CD4-positive, alpha-beta T cell treated with Interleukin-15 for 4 hours (primary cell): ENCODE data around the gene KCND3.

Experiments used
- DNase-seq: peaks from one replicate; pipeline ENCODE4 v3.0.0-alpha.2; 2020; ENCODE audit warnings: low spot score

KCND3 gene

DNA sequence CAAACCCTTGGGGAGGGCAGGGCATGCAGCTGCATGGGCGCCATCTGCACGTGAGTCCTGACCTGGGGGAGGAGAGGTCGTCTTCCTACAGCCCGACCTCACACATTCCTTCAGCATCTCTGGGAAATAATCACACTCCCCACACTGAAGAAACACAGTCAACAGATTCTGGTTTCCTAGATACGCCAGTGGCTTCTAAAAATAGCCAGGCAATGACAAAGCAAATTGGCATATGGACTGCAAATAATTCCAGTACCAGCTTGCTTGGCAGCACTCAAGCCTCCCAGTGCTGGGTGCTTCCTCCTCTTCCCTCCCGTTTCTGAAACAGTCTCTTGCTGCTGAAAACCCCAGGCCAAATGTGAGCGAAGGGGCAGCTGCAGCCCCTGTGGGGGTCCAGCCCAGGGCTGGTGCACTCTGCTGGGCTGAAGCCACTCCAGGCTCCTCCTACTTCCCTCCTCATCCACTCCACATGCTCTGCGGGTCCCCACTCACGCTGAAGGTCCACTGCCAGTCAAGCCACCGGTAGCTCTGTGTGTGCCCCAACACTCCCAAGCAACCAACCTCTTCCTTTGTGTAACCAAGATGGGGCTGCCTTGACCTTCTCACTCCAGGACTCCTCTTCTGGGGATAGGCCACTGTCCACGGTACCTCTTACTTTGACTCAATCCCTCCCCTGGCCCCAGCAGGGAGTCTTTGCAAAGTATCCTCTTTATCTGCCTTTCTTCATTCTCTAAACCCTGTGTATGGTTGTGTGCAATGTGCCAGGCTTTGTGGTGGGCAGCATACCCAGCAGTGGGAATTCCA is 69.0 kb downstream of the KCND3 start:
- no peak for DNase-seq

DNA sequence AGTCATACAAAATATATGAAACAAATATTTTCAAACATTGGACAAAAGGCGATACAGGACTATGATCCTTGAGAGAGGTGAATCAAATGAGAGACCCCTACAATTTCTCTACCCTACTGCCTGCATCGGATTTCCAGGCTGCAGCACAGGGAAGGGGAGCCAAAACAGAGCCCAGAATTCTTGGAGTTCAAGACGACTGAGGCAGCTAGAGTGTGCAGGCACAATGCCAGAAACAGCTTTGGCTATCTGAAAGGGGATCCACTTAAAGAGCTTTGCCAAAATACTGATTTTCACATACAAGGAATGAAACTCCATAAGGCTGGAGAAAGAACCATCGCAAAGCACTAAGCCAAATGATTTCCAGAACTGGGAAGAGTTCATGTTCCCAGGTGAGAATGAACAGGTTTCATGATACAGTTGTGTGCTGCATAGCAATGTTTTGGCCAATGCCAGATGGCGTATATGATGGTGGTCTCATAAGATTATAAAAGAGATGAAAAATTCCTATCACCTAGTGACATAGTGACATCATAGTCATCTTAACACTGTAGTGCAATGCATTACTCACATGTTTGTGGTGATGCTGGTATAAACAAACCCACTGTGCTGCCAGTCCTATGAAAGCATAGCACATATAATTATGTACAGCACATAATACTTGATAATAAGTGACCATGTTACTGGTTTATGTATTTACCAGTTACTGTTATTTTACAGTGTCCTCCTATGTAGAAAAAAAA is 77.5 kb downstream of the KCND3 start:
- no peak for DNase-seq

DNA sequence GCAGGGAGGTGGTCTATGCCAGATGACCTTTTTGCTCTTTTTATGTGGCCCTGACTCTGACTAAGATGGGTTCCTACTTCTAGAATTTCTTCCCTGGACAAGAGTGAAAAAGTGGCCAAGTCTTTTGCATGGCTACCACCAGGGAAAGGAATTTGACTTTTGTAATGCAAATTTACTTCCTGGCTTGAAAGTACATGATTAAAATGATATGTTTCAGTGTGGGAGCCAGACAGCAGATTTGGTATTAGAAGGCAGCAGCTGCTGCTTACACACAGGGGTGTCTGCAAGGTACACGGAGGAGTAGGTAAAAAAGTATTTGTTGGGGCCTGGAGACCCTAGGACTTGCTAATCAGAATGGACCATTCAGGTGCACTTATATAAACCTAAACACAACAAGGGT is 78.4 kb downstream of the KCND3 start:
- DNase-seq, result no peak

DNA sequence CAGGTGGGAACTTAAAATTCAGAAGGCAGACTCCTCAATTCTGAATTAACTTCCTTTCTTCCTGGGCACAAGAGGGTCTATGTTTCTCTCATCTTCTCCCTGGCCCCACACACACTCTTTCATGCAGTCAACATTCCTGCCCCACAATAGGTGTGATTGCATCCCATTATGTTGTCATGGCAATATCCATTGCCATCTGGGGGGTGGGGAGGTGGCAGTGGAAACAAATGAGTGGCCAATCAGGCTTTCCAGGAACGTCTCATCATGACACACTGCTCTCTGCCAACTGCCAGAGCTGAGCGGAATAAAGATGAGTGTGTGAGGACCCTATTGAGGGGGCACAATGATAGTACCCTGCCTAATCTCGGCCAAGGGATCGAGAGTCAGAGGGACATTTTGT is 80.4 kb downstream of the KCND3 start:
- DNase-seq, result no peak

DNA sequence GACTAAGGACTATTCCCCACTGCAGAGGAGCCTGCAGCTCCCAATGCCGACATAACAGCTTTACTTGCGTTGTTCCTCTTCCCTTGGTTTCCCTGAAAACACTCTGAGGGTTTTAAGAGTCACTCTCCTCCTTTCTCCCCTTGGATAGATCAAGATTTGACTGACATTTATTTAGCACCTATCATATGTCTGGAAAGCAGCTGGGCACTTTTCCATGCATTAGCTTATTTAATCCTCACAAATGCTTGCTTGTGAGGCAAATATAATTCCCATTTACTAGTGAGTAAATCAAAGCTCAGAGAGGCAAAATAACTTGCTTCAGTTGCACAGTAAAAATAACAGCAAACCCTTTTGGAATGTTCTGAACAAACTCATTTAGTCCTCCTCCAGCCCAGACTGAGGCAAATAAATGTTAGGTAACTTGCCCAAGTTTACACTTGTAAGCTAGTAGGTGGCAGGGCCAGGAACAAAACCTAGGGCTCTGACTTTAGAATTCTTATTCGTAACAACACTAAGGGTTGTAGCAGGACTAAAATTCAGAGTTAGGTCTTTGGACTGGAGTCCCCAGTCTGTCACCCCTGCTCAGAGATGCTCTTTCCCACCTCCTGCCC is 81.4 kb downstream of the KCND3 start:
- no peak for DNase-seq

DNA sequence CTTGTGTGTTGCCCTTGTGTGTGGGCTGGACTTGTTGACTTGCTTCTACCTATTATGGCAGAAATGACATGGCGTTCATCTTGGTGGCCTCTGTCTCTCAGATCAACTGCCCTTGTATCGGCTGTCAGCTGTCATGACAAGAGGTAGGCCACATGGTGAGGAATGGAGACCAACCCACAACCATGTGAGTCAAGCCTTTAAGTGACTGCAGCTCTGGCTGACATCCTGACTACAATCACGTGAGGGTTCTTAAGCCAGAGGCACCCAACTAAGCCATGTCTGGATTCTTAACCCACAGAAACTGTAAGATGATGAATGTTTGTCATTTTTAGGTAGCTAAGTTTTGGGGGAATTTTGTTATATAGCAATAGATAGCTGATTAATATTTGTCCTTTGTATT is 82.1 kb downstream of the KCND3 start:
- no peak for DNase-seq

DNA sequence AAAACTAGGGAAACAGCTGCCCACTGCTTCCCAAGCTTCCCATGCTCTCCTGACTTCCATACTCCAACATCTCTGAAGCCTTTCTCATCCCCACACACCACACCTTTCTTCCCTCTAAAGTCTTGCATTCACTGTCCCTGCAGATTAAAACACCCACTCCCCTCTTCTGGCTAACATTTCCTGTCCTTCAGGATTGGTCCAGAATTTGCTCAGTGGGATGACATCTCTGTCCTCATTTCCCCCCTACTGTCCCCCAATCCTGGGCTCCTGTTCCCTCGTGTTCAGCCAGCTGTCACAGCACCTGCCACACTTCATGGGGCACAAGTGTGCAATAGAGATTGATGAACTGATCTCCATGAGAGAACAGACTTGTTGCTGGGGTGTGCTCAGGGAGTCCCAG is 82.7 kb downstream of the KCND3 start:
- DNase-seq, result no peak

DNA sequence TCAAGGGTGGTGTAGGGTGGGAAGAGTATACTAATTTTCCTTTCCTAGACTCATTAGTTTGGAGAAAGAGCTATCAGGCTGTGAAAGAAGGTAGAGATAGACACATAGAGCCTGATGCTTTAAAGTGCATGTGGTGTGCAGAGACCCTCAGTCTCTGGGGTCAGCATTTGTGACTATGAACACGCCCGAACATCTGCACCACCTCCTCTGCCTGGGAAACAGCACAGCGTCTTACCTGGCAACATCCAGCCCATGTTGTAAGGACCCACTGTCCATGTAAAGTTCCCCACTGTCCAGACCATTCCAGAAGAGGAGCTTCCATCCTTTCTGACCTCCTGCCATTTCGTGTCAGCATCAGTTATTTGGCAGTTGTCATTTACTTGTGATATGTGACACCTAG is 83.4 kb downstream of the KCND3 start:
- DNase-seq, result no peak

DNA sequence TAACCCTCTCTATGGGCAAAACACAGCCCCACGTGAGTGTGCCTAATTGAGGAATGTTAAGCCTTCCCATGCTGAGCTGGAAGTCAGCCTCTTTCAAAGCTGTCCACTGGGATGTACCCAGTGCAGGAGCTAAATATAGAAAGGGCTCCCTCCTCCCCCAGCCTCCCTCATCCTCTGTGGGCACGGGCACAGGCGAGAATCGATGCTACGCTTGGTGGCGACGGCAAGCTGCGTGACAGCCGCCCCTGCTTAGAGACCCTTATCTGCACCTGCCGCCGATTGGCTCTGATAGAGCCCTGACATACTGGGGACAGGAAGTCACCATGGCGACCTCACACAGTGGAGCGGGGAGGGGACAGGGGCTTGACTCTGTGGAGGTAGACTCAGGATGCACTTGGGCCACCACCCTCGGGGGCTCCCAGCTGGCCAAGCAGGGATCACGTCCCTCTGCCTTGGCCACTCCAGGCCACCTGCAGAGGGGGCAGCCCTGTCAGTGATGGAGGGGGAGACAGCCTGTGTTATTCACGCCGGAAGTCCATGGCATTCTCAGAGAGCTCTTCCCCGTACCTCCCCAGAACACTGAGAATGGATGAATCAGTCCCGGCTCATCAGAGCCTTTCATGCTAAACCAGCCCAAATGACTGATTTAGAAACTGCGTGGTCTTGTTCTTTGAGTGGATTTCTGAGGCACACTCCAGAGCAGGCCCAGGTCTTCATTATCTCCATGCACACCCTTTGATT is 84.8 kb downstream of the KCND3 start:
- no peak for DNase-seq

DNA sequence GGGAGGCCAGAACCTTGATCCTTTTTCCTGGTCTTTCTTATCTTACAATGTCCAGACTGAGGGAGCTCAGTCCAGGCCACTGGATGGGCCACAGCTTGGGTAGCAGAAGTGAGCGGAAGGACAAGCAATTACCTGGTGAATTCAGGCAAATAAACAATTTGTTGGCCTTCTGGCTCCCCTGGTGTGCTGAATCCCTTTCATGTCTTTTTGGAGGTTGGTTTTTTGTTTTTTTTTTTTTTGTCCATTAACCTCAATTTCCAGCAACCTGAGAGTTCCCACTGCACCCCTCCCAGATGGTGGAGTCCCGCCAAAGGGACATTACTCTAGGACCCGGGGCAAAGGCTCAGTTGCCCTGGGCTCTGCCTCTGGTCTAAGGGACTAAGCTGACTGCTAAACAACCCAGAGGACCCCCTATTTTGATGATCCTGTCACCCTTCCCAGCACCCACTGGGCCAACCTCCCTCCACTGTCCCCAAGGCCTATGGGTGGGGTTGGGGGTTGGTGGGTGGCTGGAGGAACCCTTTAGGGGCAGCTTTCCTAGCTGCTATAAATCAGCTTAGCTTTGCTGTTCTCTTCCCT is 85.5 kb downstream of the KCND3 start:
- no peak for DNase-seq

DNA sequence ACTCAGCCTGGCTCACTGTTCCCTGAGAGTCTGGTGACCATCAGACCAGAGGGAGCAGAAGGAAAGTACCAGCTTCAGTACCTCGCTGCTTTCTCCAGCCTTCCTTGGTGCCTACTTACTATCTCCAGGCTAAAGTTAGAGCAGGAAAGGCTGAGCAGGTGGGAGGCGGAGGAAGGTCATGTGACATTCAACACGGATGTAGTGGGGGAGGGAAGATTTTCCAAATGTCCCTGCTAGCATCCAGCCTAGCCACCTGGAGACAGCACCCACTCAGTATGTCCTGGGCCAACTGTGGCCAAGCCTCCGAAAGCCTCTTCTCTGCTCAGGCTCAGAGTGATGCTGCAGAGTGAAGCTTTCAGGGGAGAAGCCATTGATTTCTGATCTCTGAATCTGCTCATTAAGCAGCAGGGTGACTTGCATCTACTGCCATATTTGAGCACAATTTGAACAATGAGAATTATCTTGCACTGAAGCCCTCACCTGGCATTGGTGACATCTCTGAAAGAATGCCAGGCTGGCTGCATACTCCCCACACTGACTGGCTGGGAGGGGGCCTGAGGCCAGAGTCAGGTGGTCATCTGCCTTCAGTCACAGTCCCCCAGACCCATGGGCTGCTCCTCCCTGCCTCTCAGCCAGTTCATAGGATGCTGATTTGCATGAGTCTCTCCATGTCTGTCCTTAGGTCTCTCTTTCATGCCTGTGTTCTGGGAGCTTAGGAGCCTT is 86.2 kb downstream of the KCND3 start:
- no peak for DNase-seq

DNA sequence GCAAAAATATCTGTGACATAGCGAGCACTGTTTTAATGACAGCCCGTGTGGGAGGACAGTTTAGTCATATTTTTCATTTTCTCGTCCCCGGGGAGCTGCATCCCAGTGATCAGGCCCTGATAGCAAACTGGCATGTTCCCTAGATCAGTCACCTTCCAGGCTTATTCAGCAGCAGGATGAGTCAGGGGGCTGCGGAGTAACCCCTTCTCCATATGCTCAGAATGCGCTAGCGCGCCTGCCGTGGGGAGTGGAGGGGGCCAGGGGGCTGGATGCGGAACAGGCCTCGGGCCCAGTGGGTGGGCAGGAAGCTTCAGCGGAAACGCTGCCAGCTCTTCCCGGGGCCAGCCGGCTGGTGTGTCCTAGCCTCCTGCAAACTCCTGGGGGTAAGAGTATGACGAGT is 94.0 kb downstream of the KCND3 start:
- no peak for DNase-seq

DNA sequence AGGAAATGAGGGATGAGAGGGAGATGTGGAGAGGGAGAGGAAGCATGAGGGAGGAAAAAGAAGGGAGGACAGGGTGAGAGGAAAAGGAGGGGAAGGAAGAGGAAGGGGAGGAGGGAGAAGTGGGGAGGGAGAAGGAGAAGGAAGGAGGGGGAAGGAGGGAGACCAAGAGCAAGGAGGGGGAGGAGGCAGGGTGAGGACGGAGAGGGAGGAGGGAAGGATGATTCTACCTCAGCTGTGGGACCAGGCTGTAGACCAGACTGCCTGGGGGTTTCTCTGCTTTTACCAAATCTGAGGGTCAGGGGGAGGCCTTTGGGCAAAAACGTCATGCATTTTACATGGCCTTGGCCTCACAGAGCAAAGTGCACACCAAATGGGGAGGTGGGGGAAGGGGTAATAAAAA is 94.5 kb downstream of the KCND3 start:
- no peak for DNase-seq

DNA sequence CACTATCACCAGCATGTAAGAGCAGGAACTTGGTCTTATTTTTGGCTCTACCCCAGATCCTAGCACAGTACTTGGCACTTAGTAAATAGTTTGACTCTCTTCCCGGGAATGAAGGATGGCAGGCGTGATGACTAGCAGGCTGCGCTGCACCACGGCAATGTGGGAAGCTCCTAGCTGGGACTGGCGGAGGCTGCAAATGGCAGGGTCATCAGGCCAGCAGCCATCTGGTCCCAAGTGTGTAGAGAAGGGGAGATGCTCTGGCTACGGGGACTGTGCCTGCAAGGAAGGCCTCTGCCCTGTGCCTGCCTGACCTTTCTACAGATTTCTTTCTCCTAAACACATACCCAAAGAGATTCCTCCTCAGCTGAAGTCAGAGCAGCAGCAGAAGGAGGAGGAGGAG is 95.0 kb downstream of the KCND3 start:
- no peak for DNase-seq

DNA sequence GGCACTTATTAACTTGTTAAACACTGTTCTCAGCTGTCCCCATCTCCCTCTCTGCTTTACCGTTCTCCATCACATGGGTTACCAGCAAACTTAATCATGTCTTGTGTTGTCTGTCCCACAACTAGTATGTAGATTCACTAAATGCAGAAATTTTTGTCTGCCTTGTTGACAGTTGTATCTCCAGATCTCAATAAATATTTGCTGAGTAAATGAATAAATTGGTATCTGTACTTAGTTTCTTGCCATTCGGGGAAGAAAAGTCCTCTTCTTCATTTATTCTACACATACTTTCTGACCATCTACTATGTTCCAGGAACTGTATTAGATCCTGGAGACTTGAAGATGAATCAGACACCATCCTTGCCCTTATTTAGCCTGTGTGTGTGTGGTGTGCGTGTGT is 97.9 kb downstream of the KCND3 start:
- DNase-seq, result no peak

DNA sequence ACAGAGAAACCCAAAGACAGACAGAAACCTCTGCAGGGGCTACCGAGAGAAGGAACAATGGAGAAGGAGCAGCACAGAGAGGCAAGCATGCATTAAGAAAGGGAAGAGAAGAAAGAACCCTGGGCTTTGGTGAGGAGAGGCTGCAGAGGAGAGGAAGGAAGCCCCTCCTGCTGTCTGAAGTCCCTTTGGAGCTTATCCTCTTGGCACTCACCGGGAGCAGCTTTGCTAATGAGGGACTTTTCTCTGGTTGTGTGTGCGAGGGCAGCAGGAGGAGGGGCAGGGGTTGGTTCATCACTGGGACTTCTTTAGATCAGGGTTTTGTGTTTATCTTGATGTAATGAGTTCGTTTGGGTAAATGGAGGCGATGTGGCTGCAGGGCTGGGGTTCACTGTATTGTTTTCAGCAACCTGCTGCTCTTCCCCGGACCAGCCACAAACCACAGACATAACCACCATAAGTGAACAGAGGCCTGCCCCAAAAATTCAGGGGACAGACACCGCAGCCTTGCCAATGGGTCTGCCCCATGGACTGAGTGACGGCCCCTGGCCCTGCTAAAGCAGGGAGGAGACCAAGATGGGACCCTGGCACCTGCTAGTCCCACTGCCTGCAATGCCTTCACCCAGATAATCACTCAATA is 100.6 kb downstream of the KCND3 start:
- no peak for DNase-seq

DNA sequence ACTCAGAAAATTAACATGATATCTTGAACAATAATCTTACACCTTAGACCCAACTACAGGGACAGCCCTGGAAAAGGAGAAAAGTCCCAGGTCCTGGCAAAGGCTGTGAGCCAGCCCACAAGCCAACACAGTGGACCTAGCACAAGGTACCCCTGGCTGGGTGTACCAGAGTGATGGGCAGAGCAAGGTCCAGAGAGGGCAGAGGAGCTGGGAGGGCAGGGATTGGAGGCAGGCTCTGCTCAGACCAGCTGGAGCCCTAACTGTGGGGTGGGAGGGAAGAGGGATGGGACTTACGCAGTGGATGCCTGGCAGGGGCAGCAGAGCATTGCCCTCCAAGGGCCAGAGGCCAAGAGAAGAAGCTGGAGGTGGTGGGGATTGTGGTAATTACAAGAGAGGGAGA is 101.6 kb downstream of the KCND3 start:
- DNase-seq, result no peak

DNA sequence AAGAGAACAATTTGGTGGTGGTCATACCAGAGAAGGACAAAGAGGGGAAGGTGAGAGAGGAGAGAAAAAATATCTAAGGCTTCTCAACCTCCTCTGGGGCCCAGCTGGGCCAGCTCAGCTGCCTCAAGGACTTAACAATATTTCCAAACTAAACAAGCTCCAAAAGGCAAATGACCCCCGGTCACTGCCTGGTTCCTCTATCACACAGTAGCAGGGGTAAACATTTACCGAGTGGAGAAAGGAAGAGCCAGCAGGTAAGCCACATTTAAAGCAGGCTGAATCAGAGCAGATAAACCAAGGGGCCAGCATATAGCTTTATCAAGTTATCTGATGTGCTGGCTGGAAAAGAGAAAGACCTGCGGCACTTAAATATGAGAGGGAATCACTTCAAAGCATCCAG is 102.1 kb downstream of the KCND3 start:
- DNase-seq, result no peak

DNA sequence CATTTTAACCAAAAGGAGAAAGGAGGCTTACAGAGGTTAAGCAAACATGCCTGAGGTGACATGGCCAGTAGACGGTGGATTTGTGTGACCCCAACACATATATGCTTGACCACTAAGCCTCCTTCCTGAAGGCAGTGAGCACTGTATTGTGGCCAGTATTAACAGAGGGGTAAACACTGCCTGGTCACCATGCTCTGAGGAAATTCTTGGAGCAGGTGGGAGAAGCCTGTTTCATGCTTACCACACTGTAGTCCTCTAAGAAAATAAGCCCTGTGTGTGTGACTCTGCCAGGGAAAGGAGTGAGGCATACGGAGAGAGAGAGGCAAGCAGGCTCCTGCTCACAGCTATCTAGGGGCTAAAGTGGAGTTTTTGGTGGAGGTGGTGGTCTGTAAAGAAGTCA is 102.7 kb downstream of the KCND3 start:
- DNase-seq, result no peak

DNA sequence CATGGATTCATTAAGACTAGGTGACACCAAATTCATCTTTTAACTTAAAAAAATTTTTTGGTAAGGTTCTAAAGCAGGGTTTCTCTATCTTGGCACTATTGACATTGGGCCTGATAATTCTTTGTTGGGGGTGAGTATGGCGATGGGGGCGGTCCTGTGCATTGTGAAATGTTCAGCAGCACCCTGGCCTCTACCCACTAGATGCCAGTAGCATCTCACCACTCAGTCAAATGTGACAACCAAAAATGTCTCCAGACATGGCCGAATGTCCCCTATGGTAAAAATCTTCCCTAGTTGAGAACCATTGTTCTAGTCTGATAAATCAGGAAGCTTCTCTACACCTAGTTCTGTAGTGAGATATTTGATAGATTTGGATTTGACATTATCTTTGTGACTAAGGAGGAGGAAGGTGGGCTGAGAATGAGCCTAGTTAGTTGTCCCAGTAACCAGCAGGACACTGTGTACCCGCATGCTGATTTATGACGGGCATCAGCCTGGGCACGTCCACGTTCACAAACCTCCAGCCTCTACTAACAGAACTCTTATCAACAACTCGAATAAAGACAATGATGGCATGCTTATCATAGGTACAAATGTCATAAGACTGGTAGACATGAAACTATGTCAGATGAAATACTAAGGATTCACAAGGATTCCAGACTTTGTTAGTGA is 104.6 kb downstream of the KCND3 start:
- no peak for DNase-seq
